Smooth muscle cell (in vitro differentiated cells): Measurements from ENCODE around the gene MAMDC4. TPM values are rescaled to one million over a fixed set of nuclear protein-coding genes. Genes with fewer than 3 reads are reported as not detected.

Experiments used
- DNase-seq: peaks from one replicate; lab custom pipeline; 2025; ENCODE audit not compliant: unreplicated experiment; lab: John Stamatoyannopoulos, UW
- H2AFZ ChIP-seq: fragments of 200-600 bp; sonication (generic); 2 replicates; pipeline ENCODE4 v1.6.0; 2016; ENCODE audit warnings: antibody characterized with exemption, low read depth, mild to moderate bottlenecking
- H3F3A ChIP-seq: fragments of 200-600 bp; sonication (generic); 2 replicates; pipeline ENCODE4 v1.6.0; 2017; ENCODE audit warnings: antibody characterized with exemption, low read depth
- H3K27ac ChIP-seq: fragments of 200-600 bp; sonication (generic); 2 replicates; pipeline ENCODE4 v1.5.1; 2016; ENCODE audit warnings: low read depth, mild to moderate bottlenecking
- H3K27me3 ChIP-seq: fragments of 200-600 bp; sonication (generic); 2 replicates; pipeline ENCODE4 v1.6.1; 2016; ENCODE audit warnings: low read depth, mild to moderate bottlenecking
- H3K36me3 ChIP-seq: fragments of 200-600 bp; sonication (generic); 2 replicates; pipeline ENCODE4 v1.5.1; 2016; ENCODE audit warnings: low read depth
- H3K4me1 ChIP-seq: fragments of 200-600 bp; sonication (generic); 2 replicates; pipeline ENCODE4 v1.5.1; 2016; ENCODE audit warnings: low read depth
- H3K4me2 ChIP-seq: fragments of 200-600 bp; sonication (generic); 2 replicates; pipeline ENCODE4 v1.6.0; 2016; ENCODE audit warnings: mild to moderate bottlenecking
- H3K4me3 ChIP-seq: fragments of 200-600 bp; sonication (generic); 2 replicates; pipeline ENCODE4 v1.5.1; 2016; ENCODE audit warnings: mild to moderate bottlenecking
- H3K79me2 ChIP-seq: fragments of 200-600 bp; sonication (generic); 2 replicates; pipeline ENCODE4 v1.6.0; 2016; ENCODE audit warnings: low read depth, mild to moderate bottlenecking
- H3K9ac ChIP-seq: fragments of 200-600 bp; sonication (generic); 2 replicates; pipeline ENCODE4 v1.6.0; 2016; ENCODE audit warnings: low read depth
- H3K9me3 ChIP-seq: fragments of 200-600 bp; sonication (generic); replicated peaks from 2 replicates; pipeline ENCODE4 v1.5.1; 2016; ENCODE audit warnings: low read depth
- H4K20me1 ChIP-seq: fragments of 200-600 bp; sonication (generic); 2 replicates; pipeline ENCODE4 v1.6.0; 2016; ENCODE audit warnings: low read depth
- WGBS: methylation state at CpG from one replicate; pipeline ENCODE4 v1.1.7; 2016; ENCODE audit warnings: low lambda C conversion rate; 5-methylcytosine and 5-hydroxymethylcytosine counted together
- polyA plus RNA-seq: library from polyadenylated mRNA; unstranded; fragments of >200 nt; fragmentation: Nextera tagmentation; extraction: Ambion mirVana; gene quantifications from 2 replicates; pipeline ENCODE4 v1.2.1, GENCODE V29; 2016
- total RNA-seq: library from RNA; depleted of rRNA; stranded (reverse); fragments of >200 nt; gene quantifications from 2 replicates; pipeline ENCODE4 v1.2.3, GENCODE V29; 2014
- TF ChIP-seq, protein P1 (sequence below): fragments of 200-600 bp; sonication (generic); IDR thresholded peaks from 2 replicates; pipeline ENCODE4 v1.5.1; 2017; ENCODE audit warnings: borderline replicate concordance, mild to moderate bottlenecking, antibody characterized with exemption; ENCODE audit not compliant: insufficient read depth, poor library complexity, severe bottlenecking

Gene MAMDC4
- total and polyA plus RNA-seq, 2 experiments from 2014 or later = 3.8 to 7.5 TPM

DNA sequence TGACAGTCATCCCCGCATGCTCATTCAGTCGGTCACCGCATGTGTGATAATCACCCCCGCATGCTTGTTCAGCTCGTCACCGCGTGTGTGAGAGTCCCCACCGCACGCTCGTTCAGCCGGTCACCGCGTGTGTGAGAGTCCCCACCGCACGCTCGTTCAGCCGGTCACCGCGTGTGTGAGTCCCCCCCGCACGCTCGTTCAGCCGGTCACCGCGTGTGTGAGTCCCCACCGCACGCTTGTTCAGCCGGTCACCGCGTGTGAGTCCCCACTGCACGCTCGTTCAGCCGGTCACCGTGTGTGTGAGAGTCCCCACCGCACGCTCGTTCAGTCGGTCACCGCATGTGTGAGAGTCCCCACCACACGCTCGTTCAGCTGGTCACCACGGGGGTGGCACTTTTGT is 37.7 kb downstream of the MAMDC4 start:
- Histone ChIP-seq H3K36me3 (no peaks in the 10 kb centered on the region), H3K27ac (no peak overlapping the region), H3K4me1 (peaks cover 8% of the 10 kb centered on the region), H3F3A (no peaks in the 10 kb centered on the region), H3K27me3 (no peaks in the 10 kb centered on the region), H3K4me3 (no peak overlapping the region), H3K9me3 (no peaks in the 10 kb centered on the region), H4K20me1 (peaks cover 51% of the 10 kb centered on the region), H3K4me2 (no peak overlapping the region), H3K79me2 (peaks cover 72% of the 10 kb centered on the region), H3K9ac (no peak overlapping the region), H2AFZ (no peak overlapping the region)
- DNase-seq = no peak
- WGBS = 98% methylated on average over 32 of the region's 42 CpGs
- TF ChIP-seq, protein P1, sequence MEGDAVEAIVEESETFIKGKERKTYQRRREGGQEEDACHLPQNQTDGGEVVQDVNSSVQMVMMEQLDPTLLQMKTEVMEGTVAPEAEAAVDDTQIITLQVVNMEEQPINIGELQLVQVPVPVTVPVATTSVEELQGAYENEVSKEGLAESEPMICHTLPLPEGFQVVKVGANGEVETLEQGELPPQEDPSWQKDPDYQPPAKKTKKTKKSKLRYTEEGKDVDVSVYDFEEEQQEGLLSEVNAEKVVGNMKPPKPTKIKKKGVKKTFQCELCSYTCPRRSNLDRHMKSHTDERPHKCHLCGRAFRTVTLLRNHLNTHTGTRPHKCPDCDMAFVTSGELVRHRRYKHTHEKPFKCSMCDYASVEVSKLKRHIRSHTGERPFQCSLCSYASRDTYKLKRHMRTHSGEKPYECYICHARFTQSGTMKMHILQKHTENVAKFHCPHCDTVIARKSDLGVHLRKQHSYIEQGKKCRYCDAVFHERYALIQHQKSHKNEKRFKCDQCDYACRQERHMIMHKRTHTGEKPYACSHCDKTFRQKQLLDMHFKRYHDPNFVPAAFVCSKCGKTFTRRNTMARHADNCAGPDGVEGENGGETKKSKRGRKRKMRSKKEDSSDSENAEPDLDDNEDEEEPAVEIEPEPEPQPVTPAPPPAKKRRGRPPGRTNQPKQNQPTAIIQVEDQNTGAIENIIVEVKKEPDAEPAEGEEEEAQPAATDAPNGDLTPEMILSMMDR = no peak

DNA sequence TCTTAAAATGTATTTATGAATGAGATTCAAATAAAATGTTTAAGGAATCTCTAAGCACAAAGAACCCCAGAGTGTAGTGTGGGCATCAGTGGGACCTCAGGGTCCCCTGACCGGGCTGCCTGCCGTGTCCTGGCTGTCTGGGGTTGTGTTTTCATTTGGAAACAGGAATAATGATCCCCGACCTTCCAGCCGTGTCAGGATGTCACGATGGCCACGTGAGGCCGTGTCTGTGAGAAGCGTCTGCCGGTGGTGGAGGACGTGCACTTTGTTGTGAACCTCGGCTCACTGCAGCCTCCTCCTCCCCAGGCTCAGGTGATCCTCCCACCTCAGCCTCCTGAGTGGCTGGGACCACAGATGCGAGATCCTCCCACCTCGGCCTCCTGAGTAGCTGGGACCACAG is 38.5 kb downstream of the MAMDC4 start:
- Histone ChIP-seq H2AFZ (no peak overlapping the region), H3K4me1 (peaks cover 8% of the 10 kb centered on the region), H3K9ac (no peak overlapping the region), H4K20me1 (peaks cover 59% of the 10 kb centered on the region), H3K9me3 (no peaks in the 10 kb centered on the region), H3F3A (no peaks in the 10 kb centered on the region), H3K27me3 (no peaks in the 10 kb centered on the region), H3K4me2 (no peak overlapping the region), H3K4me3 (no peak overlapping the region), H3K27ac (no peak overlapping the region), H3K79me2 (peaks cover 79% of the 10 kb centered on the region), H3K36me3 (no peaks in the 10 kb centered on the region)
- 88% methylated on average over 13 of the region's 13 CpGs for WGBS
- no peak for DNase-seq
- TF ChIP-seq, protein P1 = no peak

DNA sequence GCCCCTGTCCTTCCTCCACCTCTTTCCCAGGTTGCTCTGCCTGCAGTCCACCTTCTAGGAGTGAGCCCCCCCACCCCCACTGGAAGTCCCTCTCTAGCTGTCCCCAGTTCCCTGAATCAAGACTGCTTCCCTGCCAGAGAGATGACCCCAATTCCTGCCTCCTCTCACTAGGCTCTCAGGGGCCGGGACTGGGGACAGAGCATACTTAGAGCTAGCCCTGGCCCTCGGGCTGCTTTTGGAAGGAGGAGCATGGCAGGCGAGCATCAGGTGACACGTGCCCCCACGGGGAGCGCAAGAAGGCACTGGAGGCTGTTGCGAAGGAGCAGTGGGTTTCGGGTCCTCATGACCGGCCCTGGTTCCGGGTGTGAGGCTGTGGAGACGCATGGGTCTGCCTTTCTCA is 43.9 kb downstream of the MAMDC4 start:
- 88% methylated on average over 11 of the region's 11 CpGs for WGBS
- Histone ChIP-seq H3K79me2 (peaks cover 49% of the 10 kb centered on the region), H3K9ac (no peak overlapping the region), H3K4me3 (no peak overlapping the region), H3F3A (no peaks in the 10 kb centered on the region), H4K20me1 (peaks cover 58% of the 10 kb centered on the region), H3K4me1 (no peaks in the 10 kb centered on the region), H3K36me3 (no peaks in the 10 kb centered on the region), H3K27ac (no peak overlapping the region), H3K4me2 (no peak overlapping the region), H3K9me3 (no peaks in the 10 kb centered on the region), H2AFZ (no peak overlapping the region), H3K27me3 (no peaks in the 10 kb centered on the region)
- no peak for DNase-seq
- TF ChIP-seq, protein P1 = no peak

GRCh38 chr9:136898483-136899100 is 46.4 kb downstream of the MAMDC4 start:
- Histone ChIP-seq H3K36me3 (no peaks in the 10 kb centered on the region), H3K9me3 (no peaks in the 10 kb centered on the region), H3K79me2 (peaks cover 25% of the 10 kb centered on the region), H3K9ac (no peak overlapping the region), H4K20me1 (peaks cover 39% of the 10 kb centered on the region), H3K27me3 (no peaks in the 10 kb centered on the region), H3K4me2 (no peak overlapping the region), H3K4me1 (peaks cover 4% of the 10 kb centered on the region), H3K27ac (no peak overlapping the region), H3F3A (no peaks in the 10 kb centered on the region), H2AFZ (no peak overlapping the region), H3K4me3 (no peak overlapping the region)
- no peak for DNase-seq
- WGBS = 96% methylated on average over 21 of the region's 21 CpGs
- TF ChIP-seq, protein P1 = no peak
